GM12864 (cell line): ENCODE results near the gene ZNF554.

Experiments used
- DNase-seq: peaks from one replicate; pipeline ENCODE4 v3.0.0-alpha.2; 2011; ENCODE audit warnings: low read depth
- H3K4me3 ChIP-seq: 2 replicates; pipeline ENCODE4 v1.5.1; 2011; ENCODE audit warnings: mild to moderate bottlenecking, low read depth, low read length, control low read depth
- TF ChIP-seq, protein P1 (sequence below): IDR thresholded peaks from 2 replicates; pipeline ENCODE4 v1.5.1; 2011; ENCODE audit warnings: low read depth, mild to moderate bottlenecking, moderate library complexity, low read length, control low read depth, inconsistent platforms; ENCODE audit errors: missing control alignments

ZNF554 gene

DNA sequence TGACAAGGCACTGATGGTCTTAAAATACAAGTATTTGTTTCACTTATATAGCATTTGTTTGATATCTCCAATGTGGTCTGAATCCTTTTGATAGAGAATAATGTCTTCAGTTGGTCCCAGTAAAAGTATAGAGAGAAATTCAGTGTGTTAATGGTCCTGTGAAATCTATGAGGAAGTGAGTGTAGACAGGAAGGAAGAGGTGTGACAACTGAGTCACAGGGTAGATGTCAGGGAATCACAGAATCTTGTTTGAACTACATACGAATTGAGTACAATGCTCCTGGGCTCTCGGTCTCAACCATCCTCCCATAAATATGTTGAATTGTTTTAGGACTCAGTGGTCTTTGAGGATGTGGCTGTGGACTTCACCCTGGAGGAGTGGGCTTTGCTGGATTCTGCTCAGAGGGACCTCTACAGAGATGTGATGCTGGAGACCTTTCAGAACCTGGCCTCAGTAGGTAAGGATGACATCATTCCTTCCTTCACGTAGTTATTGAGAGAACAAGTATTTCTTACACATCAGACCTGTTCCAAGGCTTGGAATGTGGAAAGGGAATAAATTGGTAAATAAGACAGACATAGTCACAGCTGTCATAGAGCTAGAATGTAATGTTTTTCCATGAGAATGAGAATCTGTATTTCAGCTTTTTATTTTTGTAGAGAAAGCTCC, 30.7 kb downstream of the ZNF554 start:
- DNase-seq, result no peak
- H3K4me3 ChIP-seq, result no peak overlapping the region
- TF ChIP-seq, protein P1, sequence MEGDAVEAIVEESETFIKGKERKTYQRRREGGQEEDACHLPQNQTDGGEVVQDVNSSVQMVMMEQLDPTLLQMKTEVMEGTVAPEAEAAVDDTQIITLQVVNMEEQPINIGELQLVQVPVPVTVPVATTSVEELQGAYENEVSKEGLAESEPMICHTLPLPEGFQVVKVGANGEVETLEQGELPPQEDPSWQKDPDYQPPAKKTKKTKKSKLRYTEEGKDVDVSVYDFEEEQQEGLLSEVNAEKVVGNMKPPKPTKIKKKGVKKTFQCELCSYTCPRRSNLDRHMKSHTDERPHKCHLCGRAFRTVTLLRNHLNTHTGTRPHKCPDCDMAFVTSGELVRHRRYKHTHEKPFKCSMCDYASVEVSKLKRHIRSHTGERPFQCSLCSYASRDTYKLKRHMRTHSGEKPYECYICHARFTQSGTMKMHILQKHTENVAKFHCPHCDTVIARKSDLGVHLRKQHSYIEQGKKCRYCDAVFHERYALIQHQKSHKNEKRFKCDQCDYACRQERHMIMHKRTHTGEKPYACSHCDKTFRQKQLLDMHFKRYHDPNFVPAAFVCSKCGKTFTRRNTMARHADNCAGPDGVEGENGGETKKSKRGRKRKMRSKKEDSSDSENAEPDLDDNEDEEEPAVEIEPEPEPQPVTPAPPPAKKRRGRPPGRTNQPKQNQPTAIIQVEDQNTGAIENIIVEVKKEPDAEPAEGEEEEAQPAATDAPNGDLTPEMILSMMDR, result no peak

DNA sequence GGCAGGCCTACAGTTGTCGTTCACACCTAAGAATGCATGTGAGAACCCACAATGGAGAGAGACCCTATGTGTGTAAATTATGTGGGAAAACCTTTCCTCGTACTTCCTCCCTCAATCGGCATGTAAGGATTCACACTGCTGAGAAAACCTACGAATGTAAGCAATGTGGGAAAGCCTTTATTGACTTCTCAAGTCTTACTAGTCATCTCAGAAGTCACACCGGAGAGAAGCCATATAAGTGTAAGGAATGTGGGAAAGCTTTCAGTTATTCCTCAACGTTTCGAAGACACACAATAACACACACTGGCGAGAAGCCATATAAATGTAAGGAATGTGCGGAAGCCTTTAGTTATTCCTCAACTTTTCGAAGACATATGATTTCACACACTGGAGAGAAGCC, 32.9 kb downstream of the ZNF554 start:
- no peak overlapping the region for H3K4me3 ChIP-seq
- no peak for DNase-seq
- TF ChIP-seq, protein P1, result no peak

- no peak overlapping the region for H3K4me3 ChIP-seq
- DNase-seq, result no peak
- TF ChIP-seq, protein P1, result no peak
These were observed 33.4 kb downstream of the ZNF554 start for GRCh38 chr19:2853015-2853606.

DNA sequence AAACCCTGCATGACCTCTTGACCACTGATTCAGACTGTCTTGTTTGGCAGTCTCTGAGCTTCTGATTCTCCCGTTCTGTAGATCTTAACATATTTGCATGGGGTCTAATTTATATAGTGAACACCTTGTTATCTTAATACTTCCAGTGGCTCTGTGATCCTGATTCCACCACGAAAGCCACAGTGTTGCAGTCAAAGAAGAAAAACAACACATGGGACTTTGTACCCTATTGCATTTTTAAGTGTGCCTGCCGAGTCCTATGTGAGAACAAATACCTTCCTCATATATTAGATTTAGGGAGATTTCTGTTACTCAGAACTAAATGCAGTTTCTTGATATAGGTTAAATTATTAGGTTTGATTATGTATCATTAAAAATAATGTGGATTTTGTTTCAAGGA, 35.2 kb downstream of the ZNF554 start:
- DNase-seq, result no peak
- TF ChIP-seq, protein P1, result no peak
- no peak overlapping the region for H3K4me3 ChIP-seq

- DNase-seq, result no peak
- TF ChIP-seq, protein P1, result no peak
- H3K4me3 ChIP-seq, result no peak overlapping the region
These were observed 36.9 kb downstream of the ZNF554 start for GRCh38 chr19:2856457-2857050.

DNA sequence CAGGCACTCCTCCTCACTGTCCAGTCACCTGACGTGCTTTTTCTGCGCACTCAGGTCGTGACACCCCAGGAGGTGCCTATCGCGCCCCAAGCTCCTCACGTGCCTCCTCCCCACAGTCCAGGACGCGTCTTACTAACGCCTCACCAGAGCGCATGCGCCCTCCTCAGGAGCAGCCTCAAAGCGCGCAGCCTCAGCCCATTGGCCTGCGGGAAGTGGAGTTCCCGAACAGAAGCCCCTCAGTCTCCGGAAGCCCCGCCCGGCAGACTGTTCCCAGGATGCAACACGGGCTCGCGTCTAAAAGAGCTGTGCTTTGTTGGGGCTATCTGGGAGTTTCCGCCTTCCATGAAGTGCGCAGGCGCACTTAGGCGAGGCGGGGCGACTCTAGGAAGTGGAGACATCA, 39.2 kb downstream of the ZNF554 start:
- no peak overlapping the region for H3K4me3 ChIP-seq
- DNase-seq, result no peak
- TF ChIP-seq, protein P1, result no peak
